KMS-11 (cell line): Measurements from ENCODE around the gene FILIP1.

Experiments used
- H2AFZ ChIP-seq: fragments of 200-600 bp; sonication (generic); 2 replicates; pipeline ENCODE4 v1.6.1; 2016; ENCODE audit warnings: antibody characterized with exemption, mixed run types, low read depth
- H3K27ac ChIP-seq: fragments of 200-600 bp; sonication (generic); 2 replicates; pipeline ENCODE4 v1.6.1; 2016; ENCODE audit warnings: mild to moderate bottlenecking, mixed run types
- H3K27me3 ChIP-seq: fragments of 200-600 bp; sonication (generic); 2 replicates; pipeline ENCODE4 v1.6.1; 2017; ENCODE audit warnings: mild to moderate bottlenecking, low read depth, mixed run types, moderate library complexity; ENCODE audit not compliant: insufficient read depth
- H3K36me3 ChIP-seq: fragments of 200-600 bp; sonication (generic); 2 replicates; pipeline ENCODE4 v1.6.1; 2017; ENCODE audit warnings: mild to moderate bottlenecking, mixed run types; ENCODE audit not compliant: insufficient read depth
- H3K4me1 ChIP-seq: fragments of 200-600 bp; sonication (generic); 2 replicates; pipeline ENCODE4 v1.6.1; 2016; ENCODE audit warnings: mild to moderate bottlenecking, low read depth, mixed run types; ENCODE audit not compliant: poor library complexity, severe bottlenecking
- H3K4me2 ChIP-seq: fragments of 200-600 bp; sonication (generic); 2 replicates; pipeline ENCODE4 v1.7.0; 2016; ENCODE audit warnings: mild to moderate bottlenecking, mixed run types
- H3K4me3 ChIP-seq: fragments of 200-600 bp; sonication (generic); IDR thresholded peaks from 2 replicates; pipeline ENCODE4 v1.6.1; 2017; ENCODE audit warnings: low read depth, low read length, mixed read lengths; ENCODE audit not compliant: insufficient read depth
- H3K79me2 ChIP-seq: fragments of 200-600 bp; sonication (generic); 2 replicates; pipeline ENCODE4 v1.6.1; 2016; ENCODE audit warnings: low read depth, mixed run types; ENCODE audit not compliant: insufficient read depth
- H3K9ac ChIP-seq: fragments of 200-600 bp; sonication (generic); 2 replicates; pipeline ENCODE4 v1.6.1; 2016; ENCODE audit warnings: mild to moderate bottlenecking, mixed run types
- H4K20me1 ChIP-seq: fragments of 200-600 bp; sonication (generic); 2 replicates; pipeline ENCODE4 v1.6.1; 2016; ENCODE audit warnings: mild to moderate bottlenecking, mixed run types; ENCODE audit not compliant: insufficient read depth
- TF ChIP-seq, protein P1 (sequence below): fragments of 200-600 bp; sonication (generic); conservative IDR thresholded peaks from 2 replicates; pipeline ENCODE4 v1.6.1; 2017; ENCODE audit warnings: low read depth, mild to moderate bottlenecking, antibody characterized with exemption, low read length, moderate library complexity, mixed read lengths

The FILIP1 gene

DNA sequence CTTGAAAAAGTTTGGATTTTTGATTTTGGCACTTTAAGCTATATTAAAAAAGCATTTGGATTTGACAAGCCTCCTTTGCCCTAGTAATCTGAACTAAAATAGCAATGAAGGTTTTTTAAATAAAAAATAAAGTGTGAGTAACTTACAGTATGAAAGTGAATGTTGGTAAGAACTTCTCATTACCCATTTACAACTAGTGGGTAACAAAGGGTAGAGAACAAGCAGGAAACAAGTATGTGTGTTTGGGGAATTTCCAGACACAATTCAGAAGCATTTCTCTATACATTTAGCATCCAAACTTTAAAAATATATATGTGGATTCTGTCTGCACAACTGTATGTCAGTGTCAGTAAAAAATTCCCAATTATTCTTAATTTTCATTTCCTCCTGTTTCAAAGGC, 211.9 kb downstream of the FILIP1 start:
- Histone ChIP-seq H3K79me2 (peaks cover 63% of the 10 kb centered on the region; the same call in 1 of the 2 replicates), H4K20me1 (no peaks in the 10 kb centered on the region), H3K27ac (no peak overlapping the region), H2AFZ (no peak overlapping the region), H3K9ac (no peak overlapping the region), H3K4me3 (no peak overlapping the region), H3K27me3 (no peaks in the 10 kb centered on the region), H3K4me1 (peaks cover 35% of the 10 kb centered on the region), H3K4me2 (peak overlapping the region; percentile 72), H3K36me3 (no peaks in the 10 kb centered on the region)
- TF ChIP-seq, protein P1, sequence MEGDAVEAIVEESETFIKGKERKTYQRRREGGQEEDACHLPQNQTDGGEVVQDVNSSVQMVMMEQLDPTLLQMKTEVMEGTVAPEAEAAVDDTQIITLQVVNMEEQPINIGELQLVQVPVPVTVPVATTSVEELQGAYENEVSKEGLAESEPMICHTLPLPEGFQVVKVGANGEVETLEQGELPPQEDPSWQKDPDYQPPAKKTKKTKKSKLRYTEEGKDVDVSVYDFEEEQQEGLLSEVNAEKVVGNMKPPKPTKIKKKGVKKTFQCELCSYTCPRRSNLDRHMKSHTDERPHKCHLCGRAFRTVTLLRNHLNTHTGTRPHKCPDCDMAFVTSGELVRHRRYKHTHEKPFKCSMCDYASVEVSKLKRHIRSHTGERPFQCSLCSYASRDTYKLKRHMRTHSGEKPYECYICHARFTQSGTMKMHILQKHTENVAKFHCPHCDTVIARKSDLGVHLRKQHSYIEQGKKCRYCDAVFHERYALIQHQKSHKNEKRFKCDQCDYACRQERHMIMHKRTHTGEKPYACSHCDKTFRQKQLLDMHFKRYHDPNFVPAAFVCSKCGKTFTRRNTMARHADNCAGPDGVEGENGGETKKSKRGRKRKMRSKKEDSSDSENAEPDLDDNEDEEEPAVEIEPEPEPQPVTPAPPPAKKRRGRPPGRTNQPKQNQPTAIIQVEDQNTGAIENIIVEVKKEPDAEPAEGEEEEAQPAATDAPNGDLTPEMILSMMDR = no peak

DNA sequence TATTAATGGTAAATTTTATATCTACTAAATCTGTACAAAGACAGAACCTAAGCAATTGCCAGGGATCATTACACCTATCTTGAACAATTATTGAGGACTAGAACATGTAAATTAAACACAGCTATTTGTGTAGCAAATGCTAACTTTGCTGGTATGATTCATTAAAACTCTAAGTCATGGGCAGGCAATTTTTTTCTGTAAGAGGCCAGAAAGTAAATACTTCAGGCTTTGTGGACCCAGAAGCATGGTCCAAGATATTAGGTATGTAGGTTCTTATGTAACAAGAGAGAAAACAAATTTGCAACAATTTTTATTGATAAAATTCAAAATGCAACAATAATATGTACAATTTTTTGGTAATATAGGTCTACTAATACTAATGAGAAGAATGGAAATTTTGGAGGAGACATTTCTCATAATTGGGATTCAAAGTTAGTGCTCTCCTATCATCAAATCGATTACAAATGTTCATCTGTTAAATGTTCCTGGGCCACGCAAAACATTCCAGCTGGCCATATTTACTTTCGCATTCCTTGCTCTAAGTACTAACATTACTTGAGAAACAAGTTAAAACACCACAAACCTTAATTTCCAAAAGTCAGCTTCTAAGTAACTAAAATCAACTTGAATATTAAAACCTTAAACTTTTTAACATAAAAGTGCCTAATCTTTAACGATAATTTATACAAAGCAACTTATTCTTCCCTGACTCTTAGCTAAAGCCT, 213.3 kb downstream of the FILIP1 start:
- Histone ChIP-seq H3K4me2 (no peak overlapping the region), H3K27ac (no peak overlapping the region), H3K4me3 (no peak overlapping the region), H3K27me3 (no peaks in the 10 kb centered on the region), H3K9ac (no peak overlapping the region), H4K20me1 (no peaks in the 10 kb centered on the region), H2AFZ (no peak overlapping the region), H3K4me1 (peaks cover 24% of the 10 kb centered on the region), H3K79me2 (peaks cover 74% of the 10 kb centered on the region), H3K36me3 (no peaks in the 10 kb centered on the region)
- TF ChIP-seq, protein P1 = no peak

DNA sequence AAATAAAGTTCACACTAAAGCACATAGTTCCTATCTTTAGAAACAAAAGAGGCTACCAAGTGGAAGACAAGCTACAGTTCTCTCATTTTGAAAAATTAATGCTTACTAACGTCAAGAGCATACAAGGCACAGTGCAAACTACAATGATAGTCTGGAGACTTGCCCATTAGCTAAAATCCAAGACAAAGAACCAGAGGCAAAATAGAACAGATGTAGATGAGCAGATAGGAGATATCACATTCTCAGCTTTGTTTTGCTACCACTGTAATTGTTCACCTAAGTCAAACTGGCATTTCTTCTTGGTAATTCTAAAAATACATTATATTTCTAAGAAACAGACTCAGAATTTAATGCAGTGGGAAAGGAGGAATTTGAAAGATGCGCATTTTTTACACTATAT, 214.2 kb downstream of the FILIP1 start:
- Histone ChIP-seq H3K4me2 (no peak overlapping the region), H3K27ac (no peak overlapping the region), H3K79me2 (peaks cover 76% of the 10 kb centered on the region), H3K36me3 (no peaks in the 10 kb centered on the region), H3K27me3 (no peaks in the 10 kb centered on the region), H4K20me1 (no peaks in the 10 kb centered on the region), H2AFZ (no peak overlapping the region), H3K4me3 (no peak overlapping the region), H3K4me1 (peaks cover 24% of the 10 kb centered on the region), H3K9ac (no peak overlapping the region)
- TF ChIP-seq, protein P1 = no peak

DNA sequence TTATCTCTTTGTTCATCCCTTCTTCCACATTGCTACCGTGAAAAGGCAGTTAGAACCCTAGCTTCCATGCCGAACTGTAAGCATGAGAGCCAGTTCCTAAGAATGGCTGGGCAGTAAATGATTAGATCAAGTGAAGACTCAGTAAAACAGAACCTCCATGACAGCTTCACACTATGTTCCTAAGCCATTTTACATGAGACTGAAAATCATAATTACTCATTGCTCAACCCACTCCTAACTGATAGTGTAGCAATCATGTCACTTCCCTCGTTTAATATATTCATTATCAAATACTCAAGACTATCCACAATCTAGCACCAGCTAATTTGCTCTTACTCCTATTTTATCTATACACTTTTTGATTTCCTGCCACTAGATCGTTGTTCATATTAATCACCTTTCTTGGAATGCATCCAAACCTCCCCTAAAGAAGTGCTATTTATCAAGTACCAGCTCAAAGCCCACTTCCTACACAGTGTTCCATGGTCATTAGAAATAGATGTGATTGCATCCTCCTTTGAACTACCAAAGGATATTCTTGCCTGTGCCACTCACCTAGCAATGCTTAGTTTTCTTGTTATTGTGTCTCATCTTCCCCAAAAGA, 215.0 kb downstream of the FILIP1 start:
- Histone ChIP-seq H3K27me3 (no peaks in the 10 kb centered on the region), H3K4me2 (no peak overlapping the region), H2AFZ (no peak overlapping the region), H3K4me3 (no peak overlapping the region), H3K4me1 (peaks cover 24% of the 10 kb centered on the region), H3K27ac (no peak overlapping the region), H3K36me3 (no peaks in the 10 kb centered on the region), H3K9ac (no peak overlapping the region), H3K79me2 (peaks cover 67% of the 10 kb centered on the region), H4K20me1 (no peaks in the 10 kb centered on the region)
- TF ChIP-seq, protein P1 = no peak
